PFSK-1 (cell line): ENCODE measurements around the gene SMTNL2.

Source experiments
- FOXP2 ChIP-seq: optimal IDR thresholded peaks from 2 replicates; pipeline ENCODE3; 2011; ENCODE audit warnings: borderline replicate concordance, control low read depth, inconsistent platforms; ENCODE audit not compliant: insufficient read depth; ENCODE audit errors: extremely low read length, extremely low read depth
- POLR2AphosphoS5 ChIP-seq: IDR thresholded peaks from 2 replicates; pipeline ENCODE4 v1.6.1; 2012; ENCODE audit warnings: low read depth, mild to moderate bottlenecking, control low read depth, low read length, moderate library complexity
- SIN3A ChIP-seq: IDR thresholded peaks from 2 replicates; pipeline ENCODE4 v1.6.1; 2012; ENCODE audit warnings: mild to moderate bottlenecking, low read length, moderate library complexity, borderline replicate concordance; ENCODE audit not compliant: insufficient read depth
- TAF1 ChIP-seq: IDR thresholded peaks from 2 replicates; pipeline ENCODE4 v1.6.1; 2012; ENCODE audit warnings: low read length, control low read depth, borderline replicate concordance; ENCODE audit not compliant: insufficient read depth
- TF ChIP-seq, protein P1 (sequence below), 2 experiments: IDR thresholded peaks; 2 replicates each; pipeline versions ENCODE4 v1.6.1 to v1.8.0; 2011 to 2012; ENCODE audit warnings: low read depth in 2 of 2, low read length in 2 of 2, control low read depth in 1 of 2, inconsistent platforms in 1 of 2, mild to moderate bottlenecking in 1 of 2, moderate library complexity in 1 of 2; ENCODE audit not compliant: insufficient read depth in 1 of 2

The SMTNL2 gene

DNA sequence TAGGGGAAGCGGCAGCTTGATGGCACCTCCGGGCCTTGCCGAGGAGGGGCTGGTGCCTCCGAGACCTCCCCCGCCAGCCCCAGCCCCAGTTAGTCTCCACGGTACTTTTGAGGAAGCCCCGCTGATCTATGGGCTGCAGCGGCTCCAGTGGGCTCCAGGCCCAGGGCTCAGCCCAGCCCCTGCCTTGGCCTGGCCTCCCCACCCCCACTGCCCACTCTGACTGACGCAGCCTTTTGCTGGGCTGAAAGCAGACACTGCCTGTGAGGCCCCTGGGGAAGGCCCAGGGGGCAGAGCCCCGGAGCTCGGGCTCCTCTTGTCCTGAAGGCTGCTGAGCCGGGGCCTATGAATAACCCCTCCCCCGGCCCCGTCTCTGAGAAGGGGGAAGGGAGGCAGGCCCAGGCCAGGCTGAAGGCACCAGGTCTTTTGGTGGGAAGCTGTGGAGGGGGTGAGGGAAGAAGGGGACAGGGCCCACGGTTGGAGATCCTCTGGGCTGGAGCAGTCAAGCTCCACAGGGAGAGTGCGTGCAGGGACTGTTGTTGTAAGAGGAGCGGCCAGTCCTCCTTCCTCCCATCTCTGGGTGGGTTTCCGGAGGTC, 7.5 kb upstream of the SMTNL2 start:
- no peak for TF ChIP-seq SIN3A
- TF ChIP-seq, protein P1, sequence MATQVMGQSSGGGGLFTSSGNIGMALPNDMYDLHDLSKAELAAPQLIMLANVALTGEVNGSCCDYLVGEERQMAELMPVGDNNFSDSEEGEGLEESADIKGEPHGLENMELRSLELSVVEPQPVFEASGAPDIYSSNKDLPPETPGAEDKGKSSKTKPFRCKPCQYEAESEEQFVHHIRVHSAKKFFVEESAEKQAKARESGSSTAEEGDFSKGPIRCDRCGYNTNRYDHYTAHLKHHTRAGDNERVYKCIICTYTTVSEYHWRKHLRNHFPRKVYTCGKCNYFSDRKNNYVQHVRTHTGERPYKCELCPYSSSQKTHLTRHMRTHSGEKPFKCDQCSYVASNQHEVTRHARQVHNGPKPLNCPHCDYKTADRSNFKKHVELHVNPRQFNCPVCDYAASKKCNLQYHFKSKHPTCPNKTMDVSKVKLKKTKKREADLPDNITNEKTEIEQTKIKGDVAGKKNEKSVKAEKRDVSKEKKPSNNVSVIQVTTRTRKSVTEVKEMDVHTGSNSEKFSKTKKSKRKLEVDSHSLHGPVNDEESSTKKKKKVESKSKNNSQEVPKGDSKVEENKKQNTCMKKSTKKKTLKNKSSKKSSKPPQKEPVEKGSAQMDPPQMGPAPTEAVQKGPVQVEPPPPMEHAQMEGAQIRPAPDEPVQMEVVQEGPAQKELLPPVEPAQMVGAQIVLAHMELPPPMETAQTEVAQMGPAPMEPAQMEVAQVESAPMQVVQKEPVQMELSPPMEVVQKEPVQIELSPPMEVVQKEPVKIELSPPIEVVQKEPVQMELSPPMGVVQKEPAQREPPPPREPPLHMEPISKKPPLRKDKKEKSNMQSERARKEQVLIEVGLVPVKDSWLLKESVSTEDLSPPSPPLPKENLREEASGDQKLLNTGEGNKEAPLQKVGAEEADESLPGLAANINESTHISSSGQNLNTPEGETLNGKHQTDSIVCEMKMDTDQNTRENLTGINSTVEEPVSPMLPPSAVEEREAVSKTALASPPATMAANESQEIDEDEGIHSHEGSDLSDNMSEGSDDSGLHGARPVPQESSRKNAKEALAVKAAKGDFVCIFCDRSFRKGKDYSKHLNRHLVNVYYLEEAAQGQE (IDR thresholded peaks at IDR 0.05; ENCODE audit: insufficient read depth in 1 of 2, low read depth in 2 of 2, low read length in 2 of 2) = no peak
- TF ChIP-seq POLR2AphosphoS5 = no peak
- no peak for TF ChIP-seq TAF1
- no peak for TF ChIP-seq FOXP2

DNA sequence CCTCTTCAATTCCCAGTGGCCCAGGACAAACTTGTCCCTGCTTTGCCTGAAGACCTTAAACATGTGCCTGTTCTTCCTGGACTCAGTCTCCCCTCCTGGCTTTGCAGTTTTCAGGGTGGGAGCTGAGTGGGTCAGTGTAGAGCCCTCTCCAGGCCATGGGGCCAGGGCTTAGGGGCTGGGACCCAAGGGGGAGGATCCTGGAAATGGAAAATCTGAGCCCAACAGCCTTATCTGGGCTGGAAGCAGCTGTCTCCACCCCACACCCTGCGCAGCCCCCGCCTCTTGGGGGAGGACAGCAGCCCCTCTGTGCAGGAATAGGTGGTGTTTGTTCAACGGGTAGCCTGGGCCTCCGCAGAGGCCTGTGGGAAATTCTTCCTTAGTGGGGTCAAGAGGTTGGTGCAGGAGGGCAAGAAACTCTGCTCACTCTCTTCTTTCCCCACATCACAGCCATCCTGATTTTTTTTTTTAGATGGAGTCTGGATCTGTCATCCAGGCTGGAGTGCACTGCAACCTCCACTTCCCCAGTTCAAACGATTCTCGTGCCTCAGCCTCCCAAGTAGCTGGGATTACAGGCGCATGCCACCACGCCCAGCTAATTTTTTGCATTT, 6.8 kb upstream of the SMTNL2 start:
- TF ChIP-seq TAF1 (no peak), FOXP2 (no peak), POLR2AphosphoS5 (no peak), SIN3A (no peak)
- TF ChIP-seq, protein P1 (IDR thresholded peaks at IDR 0.05; ENCODE audit: insufficient read depth in 1 of 2, low read depth in 2 of 2, low read length in 2 of 2) = no peak

DNA sequence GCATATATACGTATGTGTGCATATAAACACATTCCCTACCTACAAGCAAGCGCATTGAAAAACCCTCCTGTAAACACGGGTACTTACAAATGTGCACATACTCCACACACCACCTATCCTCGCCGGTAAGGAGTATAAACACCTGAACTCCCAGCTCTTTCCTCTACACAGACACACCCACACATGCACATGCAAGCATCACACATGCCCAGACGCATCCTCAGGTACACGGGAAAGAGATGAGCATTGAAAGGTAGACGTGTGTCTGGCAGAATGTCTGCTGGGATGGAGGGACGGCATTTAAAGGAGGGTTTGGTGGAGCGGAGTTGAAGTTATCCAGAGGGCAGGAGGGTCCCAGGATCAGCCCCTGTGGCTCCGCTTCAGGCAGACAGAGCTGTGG, 4.7 kb upstream of the SMTNL2 start:
- no peak for TF ChIP-seq FOXP2
- TF ChIP-seq, protein P1 (IDR thresholded peaks at IDR 0.05; ENCODE audit: insufficient read depth in 1 of 2, low read depth in 2 of 2, low read length in 2 of 2) = no peak
- no peak for TF ChIP-seq POLR2AphosphoS5
- no peak for TF ChIP-seq SIN3A
- no peak for TF ChIP-seq TAF1

DNA sequence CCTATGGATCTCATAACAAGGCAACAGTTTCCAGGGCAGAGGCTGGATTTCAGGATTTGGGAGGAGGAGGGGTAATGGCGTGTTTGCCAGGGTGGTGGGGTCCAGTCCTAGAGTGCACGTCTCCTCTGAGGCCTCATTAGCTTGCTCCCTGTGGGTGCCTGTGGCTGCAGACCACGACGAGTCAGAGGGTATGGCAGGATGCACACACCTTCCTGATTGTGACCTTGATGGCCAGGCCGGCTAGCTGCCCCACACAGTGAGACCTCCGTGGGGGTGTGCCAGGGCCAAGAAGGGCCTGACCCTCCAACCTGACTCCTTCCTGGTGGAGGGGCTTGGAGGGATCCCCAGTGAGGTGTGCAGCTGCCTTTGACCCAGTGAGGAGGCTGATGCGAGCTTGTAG, 4.0 kb upstream of the SMTNL2 start:
- TF ChIP-seq TAF1 = no peak
- no peak for TF ChIP-seq SIN3A
- no peak for TF ChIP-seq FOXP2
- no peak for TF ChIP-seq POLR2AphosphoS5
- TF ChIP-seq, protein P1 (IDR thresholded peaks at IDR 0.05; ENCODE audit: insufficient read depth in 1 of 2, low read depth in 2 of 2, low read length in 2 of 2) = no peak
